GM12864 (cell line): Measurements from ENCODE around the gene MAP4K4.

Source experiments
- DNase-seq: peaks from one replicate; pipeline ENCODE4 v3.0.0-alpha.2; 2011; ENCODE audit warnings: low read depth
- H3K4me3 ChIP-seq: 2 replicates; pipeline ENCODE4 v1.5.1; 2011; ENCODE audit warnings: mild to moderate bottlenecking, low read depth, low read length, control low read depth
- TF ChIP-seq, protein P1 (sequence below): IDR thresholded peaks from 2 replicates; pipeline ENCODE4 v1.5.1; 2011; ENCODE audit warnings: low read depth, mild to moderate bottlenecking, moderate library complexity, low read length, control low read depth, inconsistent platforms; ENCODE audit errors: missing control alignments

Gene MAP4K4

DNA sequence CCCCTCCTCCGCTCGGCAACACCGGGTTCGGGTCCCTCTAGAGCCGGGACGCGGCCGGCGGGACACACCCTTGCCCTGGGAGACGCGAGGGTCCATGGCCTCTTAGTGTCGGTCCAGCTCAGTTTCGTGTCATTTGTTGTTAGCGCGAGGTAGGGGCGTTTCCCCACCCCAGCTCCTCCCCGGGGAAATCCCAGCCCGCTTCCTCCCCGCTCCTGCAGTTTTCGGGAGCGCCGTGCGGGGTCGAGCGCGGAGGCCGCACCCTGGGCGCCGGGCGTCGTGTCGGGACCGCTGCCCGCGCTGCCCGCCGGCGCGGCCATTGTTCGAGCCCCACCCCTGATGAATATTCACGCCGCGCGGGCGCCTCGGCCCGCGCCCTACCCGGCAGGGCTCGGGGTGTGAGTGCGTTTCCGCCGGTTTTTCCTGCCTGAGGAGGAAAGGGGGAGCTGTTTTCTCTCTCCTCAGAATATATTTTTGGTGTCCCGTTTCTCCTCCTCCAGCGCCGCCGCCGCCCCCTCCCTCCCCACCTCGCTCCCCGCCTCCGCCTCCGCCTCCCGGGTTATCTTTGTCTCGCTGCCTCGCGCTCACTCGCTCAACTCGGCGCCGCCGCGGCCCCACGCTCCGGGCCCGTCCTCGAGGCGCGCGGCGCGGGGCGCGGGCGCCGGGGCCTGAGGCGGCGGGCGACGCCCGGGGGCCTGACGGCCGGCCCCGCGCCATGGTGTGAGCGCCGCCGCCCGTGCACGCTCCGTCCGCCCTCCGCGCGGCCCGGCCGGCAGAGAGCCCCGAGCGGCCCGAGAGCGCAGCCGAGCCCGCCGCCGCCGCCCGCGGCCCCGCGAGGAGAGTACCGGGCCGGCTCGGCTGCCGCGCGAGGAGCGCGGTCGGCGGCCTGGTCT, at the start of gene MAP4K4:
Gene MAP4K4, plus strand, starts transcription at position 584 of the 890 bp plus-strand sequence. CDS start 374 bp downstream, outside the sequence.
- peak within 1 kb of the TSS; percentile 45 for H3K4me3 ChIP-seq
- TF ChIP-seq, protein P1, sequence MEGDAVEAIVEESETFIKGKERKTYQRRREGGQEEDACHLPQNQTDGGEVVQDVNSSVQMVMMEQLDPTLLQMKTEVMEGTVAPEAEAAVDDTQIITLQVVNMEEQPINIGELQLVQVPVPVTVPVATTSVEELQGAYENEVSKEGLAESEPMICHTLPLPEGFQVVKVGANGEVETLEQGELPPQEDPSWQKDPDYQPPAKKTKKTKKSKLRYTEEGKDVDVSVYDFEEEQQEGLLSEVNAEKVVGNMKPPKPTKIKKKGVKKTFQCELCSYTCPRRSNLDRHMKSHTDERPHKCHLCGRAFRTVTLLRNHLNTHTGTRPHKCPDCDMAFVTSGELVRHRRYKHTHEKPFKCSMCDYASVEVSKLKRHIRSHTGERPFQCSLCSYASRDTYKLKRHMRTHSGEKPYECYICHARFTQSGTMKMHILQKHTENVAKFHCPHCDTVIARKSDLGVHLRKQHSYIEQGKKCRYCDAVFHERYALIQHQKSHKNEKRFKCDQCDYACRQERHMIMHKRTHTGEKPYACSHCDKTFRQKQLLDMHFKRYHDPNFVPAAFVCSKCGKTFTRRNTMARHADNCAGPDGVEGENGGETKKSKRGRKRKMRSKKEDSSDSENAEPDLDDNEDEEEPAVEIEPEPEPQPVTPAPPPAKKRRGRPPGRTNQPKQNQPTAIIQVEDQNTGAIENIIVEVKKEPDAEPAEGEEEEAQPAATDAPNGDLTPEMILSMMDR = no peak
- no peak for DNase-seq

DNA sequence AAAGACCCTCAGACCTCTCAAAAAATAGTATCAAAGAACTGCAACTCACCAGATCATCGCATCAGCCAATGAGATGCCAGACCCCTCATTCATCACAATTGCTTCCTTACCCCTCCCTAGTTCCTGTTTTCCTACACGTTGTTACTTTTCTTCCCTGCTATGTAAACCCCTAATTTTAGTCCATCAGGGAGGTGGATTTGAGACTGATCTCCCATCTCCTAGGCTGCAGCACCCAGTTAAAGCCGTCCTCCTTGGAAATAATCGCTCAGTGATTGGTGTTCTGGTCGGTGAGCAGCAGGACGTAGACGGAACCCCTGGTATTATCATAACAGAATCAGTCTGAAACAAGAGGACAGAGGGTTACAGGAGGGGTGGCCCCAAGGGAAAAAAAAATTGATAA, 44.0 kb upstream of the MAP4K4 start:
- H3K4me3 ChIP-seq = no peak overlapping the region
- TF ChIP-seq, protein P1 = no peak
- DNase-seq = no peak

DNA sequence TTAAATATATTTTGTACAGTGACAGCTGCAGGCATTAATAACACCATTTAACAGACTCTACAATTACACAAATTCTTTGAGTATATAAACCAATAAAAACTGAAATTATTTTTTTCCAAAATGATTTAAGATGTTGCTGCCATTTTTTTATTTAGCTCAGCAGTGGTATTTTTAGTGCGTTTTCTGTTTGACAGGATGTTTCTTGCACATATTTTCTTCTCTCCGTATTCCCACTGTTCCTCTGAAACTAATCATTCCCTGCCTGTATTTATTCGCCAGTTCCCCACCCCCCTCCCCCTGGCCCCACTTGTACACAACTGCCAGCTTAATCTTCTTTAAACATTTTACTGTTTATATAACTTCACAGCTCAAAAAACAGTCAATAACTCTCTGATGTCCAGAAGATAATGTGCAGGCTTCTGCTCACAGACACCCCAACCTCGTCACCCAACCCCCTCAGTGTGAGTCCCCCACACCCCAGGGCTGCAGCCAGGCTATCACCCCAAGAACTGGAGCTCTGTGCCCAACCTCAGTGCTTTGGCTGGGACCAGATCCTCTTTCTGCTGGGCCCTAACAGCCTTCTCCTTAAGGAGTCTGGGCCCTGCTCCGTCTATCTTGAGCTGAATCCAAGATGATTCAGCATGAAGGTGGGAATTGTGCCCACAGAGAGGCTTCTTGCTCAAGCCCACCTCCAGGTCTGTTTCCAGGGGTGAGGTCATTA, 41.6 kb upstream of the MAP4K4 start:
- TF ChIP-seq, protein P1 = no peak
- DNase-seq = no peak
- no peak overlapping the region for H3K4me3 ChIP-seq

DNA sequence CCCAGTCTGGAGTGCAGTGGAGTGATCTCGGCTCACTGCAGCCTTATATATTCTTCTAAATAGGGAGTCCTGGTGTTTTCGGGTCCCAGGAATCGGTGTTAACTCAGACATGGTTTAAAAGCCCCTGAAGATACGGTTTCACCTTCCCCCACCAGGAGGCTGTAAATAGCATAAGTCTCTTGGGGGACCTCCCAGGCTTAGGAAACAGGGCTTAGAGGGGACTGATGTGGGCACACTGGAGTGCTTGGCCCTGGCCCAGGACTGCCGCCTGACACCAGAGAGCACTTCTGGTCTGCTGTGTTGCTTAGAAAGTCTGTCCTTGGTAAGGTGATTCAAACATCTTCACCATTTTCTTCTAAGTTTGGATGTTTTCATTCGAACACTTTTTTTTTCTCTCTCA, 39.7 kb upstream of the MAP4K4 start:
- TF ChIP-seq, protein P1 = no peak
- H3K4me3 ChIP-seq = no peak overlapping the region
- DNase-seq = no peak

DNA sequence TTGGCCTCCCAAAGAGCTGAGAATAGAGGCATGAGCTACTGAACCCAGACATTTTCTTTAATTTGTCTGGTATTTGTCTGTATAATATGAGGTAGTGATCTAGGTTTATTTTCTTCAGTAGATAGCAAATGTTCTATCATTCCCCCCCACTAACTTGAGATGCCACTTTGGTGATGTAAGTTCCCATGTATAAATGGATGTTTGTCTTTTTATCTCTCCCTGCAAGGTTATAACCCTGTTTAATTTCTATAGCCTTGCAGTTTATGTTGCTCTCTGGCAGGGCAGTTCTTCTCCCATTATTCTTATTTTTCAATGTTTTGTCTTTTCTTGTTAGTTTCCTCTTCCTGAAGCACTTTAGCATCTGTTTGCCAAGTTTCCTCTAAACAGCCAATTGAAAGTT, 39.1 kb upstream of the MAP4K4 start:
- DNase-seq = no peak
- TF ChIP-seq, protein P1 = no peak
- no peak overlapping the region for H3K4me3 ChIP-seq

DNA sequence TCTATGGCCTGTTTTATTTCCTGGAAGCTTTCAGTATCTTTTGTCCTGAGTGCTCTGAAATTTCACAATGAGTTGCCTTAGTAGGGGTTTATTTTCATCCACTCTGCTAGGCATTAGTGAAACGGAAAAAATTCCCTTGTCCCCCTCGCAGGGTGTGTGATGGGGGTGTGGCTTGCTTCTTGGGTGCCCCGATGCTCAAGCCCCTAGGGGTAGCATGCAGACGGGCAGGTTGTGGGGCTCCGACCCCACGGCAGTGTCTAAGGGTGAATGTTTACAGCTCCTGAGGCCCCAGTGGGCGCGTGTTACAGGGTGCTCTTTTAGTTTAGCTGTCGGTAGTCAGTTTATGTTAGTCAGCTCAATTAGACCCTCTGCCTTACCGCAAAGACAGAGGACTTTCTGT, 32.2 kb upstream of the MAP4K4 start:
- no peak for DNase-seq
- TF ChIP-seq, protein P1 = no peak
- H3K4me3 ChIP-seq = no peak overlapping the region
